Gastrocnemius medialis (tissue), 4 donors: ENCODE data around the gene SAYSD1.

ENCODE experiments used
- POLR2A ChIP-seq, 2 donors: fragments of 450-650 bp; IDR thresholded peaks; one replicate each; pipeline ENCODE4 v1.6.1; 2017; ENCODE audit warnings: antibody characterized with exemption in 2 of 2, mild to moderate bottlenecking in 2 of 2, moderate library complexity in 2 of 2
- TF ChIP-seq, protein P1 (sequence below), 5 experiments: fragments of 450-650 bp in 3 of 5; fragments of 200-600 bp in 2 of 5; sonication (generic) in 2 of 5; IDR thresholded peaks in 4 of 5; conservative IDR thresholded peaks in 1 of 5; 1 replicate in 4 of 5; 2 replicates in 1 of 5; pipeline ENCODE4 v1.5.1; 2016 to 2019; ENCODE audit warnings: antibody characterized with exemption in 5 of 5, mild to moderate bottlenecking in 3 of 5, moderate library complexity in 3 of 5

GRCh38 chr6:39130691-39131090 lies 15.7 kb upstream of the SAYSD1 start:
- TF ChIP-seq, protein P1, sequence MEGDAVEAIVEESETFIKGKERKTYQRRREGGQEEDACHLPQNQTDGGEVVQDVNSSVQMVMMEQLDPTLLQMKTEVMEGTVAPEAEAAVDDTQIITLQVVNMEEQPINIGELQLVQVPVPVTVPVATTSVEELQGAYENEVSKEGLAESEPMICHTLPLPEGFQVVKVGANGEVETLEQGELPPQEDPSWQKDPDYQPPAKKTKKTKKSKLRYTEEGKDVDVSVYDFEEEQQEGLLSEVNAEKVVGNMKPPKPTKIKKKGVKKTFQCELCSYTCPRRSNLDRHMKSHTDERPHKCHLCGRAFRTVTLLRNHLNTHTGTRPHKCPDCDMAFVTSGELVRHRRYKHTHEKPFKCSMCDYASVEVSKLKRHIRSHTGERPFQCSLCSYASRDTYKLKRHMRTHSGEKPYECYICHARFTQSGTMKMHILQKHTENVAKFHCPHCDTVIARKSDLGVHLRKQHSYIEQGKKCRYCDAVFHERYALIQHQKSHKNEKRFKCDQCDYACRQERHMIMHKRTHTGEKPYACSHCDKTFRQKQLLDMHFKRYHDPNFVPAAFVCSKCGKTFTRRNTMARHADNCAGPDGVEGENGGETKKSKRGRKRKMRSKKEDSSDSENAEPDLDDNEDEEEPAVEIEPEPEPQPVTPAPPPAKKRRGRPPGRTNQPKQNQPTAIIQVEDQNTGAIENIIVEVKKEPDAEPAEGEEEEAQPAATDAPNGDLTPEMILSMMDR (IDR thresholded peaks at IDR 0.05 in 4 of 5, conservative IDR thresholded peaks at IDR 0.05 in 1 of 5): no peak
- no peak for TF ChIP-seq POLR2A (IDR thresholded peaks at IDR 0.05)
